HK-2 (cell line): Measurements from ENCODE around the gene RAMP1.

Source experiments
- DNase-seq: peaks from one replicate; pipeline ENCODE4 v3.0.0-alpha.2; 2018; ENCODE audit not compliant: unreplicated experiment

The RAMP1 gene

DNA sequence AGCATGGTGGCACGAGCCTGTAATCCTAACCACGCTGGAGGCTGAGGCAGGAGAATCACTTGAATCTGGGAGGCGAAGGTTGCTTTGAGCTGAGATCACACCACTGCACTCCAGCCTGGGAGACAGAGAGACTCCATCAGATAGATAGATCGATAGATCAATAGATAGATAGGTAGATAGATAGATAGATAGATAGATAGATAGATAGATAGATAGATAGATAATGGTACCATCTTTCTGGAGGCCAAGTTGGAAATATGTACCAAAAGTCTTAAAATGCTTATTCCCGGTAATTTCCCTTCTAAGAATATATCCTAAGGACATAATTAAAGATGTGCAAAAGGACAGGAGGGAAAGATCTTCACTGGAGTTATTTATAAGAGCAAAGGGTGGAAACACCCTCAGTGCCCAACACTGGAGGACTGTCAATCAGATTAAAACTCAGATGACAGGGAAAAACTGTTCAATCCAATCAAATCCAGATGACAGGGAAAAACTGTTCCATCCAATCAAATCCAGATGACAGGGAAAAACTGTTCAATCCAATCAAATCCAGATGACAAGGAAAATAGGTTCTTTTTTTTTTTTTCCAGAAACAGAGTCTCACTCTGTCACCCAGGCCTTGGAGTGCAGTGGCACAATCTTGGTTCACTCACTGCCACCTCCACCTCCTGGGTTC lies 58.4 kb downstream of the RAMP1 start:
- no peak for DNase-seq

- DNase-seq: no peak
Measured at GRCh38 chr2:237919593-237919992, 60.2 kb downstream of the RAMP1 start.

DNA sequence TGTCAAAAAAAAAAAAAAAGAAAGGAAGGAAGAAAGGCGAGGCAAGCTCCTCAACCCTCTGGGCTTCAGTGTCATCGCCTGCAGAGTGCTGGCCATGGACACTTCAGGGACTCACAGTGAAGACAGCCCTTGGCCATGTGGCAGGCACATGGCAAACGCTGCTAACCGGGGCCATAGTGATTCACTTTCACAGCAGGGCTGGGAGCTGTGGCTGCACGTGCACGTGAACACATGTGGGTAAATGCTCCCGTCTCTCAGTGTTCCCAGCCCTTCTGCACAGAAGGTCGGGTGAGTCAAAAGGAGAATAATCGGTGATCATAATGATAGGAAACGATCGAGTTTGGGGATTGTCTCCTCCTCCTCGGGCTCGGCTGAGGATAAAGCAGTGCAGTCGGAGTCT lies 61.2 kb downstream of the RAMP1 start:
- DNase-seq: no peak

DNA sequence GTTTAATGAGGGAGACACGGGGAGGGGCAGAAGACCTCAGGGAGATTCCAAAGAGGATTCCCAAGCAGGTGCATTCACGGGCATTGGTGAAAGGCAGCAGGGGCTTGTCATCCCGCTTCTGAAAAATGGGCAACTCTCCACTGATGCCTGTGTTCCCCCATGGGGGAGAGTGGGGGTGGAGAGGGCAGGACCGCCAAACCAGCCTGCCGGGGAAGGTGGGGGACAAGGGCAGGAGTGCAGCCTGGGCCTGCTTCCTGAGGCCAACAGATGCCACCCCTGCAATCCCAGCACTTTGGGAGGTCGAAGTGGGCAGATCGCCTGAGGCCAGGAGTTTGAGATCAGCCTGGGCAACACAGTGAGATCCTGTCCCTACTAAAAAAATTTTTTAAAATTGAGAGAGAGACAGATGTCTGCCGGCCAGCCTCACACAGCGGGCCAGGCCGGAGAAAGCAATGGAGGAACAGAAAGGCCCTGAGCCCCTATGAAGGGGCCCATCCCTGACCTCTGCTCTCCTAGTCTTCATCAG lies 62.6 kb downstream of the RAMP1 start:
- DNase-seq: no peak

DNA sequence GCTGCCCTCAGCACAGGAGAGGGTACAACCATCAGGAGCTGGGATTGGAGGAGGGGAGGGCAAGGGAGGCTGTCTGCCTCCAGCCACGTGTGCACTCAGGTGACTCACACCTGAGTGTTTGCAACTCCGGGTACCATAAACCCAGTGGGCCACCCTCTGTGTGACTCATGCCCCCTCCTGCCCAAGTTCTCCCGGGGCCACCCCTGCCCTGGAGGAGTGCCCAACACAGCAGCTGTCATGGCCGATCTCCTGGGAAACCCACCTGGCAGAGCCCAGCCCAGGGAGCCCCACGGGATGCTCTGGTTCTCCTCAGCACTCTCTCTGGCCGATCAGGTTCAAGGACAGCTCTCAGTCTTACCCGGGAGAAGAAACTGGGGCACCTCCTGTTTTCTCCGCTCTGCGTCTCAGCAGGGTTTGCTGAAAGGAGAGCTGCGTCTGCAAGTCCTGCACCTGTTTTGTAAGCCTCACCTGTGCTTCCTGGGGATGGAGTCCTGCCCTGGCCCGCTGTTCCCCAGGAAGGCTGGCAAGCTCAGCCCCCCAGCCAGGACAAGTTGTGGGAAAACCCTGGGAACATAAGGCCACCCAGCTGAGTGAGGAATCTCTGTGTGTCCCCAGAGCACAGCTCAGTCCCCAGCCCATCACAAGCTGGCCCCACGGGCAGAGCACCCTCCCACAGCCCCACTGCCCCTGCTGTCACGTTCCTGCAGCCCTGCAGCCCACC lies 63.4 kb downstream of the RAMP1 start:
- peak; percentile 28 for DNase-seq

- peak; percentile 48 for DNase-seq
Measured at GRCh38 chr2:237923481-237924163, 64.2 kb downstream of the RAMP1 start.

DNA sequence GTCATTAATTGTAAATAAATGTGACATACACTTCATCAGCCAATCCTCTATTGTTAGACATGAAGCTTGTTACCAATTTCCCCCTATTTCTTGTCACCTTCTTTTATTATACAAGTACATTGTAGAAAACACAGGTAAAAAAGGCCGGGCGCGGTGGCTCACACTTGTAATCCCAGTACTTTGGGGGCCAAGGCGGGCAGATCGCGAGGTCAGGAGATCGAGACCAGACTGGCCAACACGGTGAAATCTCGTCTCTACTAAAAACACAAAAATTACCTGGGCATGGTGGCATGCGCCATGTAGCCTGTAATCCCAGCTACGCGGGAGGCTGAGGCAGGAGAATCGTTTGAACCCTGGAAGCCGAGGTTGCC lies 64.7 kb downstream of the RAMP1 start:
- no peak for DNase-seq

DNA sequence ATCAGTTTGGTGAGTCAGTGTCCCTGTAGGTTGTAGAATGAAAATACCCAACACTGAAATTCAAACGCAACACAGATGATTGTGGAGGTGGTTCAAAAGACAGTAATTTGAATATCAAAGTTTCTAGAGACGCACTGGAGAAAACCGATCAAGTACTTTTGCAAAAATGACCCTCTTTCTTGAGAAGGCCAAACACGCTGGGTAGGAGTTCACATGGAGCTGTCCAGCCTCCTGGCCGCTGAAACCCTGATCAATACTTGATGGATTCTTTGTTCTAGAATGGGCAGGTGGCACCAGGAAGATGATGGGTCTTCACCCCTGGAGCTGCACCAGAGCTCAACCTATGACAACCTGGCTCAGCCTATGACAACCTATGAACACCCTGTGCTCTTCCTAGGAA lies 67.7 kb downstream of the RAMP1 start:
- no peak for DNase-seq

DNA sequence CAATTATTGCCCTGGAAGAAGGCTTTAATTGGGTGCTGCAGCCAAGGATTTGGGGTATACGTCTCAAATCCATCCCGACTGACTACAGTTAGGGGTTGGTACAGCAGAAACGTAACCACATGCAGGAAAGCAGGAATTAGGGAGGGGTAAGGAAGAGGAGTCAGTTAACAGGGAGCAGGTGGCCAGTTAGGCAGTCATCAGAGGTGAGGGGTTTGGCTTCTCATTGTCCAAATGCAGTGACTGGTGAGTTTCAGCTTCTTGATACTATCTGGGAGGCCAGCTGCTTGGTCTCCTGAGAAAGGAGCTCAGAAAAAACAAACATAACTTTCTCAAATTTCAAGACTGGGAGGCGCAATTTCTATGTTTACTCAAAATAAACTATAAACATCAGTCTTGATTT lies 68.6 kb downstream of the RAMP1 start:
- DNase-seq: no peak

DNA sequence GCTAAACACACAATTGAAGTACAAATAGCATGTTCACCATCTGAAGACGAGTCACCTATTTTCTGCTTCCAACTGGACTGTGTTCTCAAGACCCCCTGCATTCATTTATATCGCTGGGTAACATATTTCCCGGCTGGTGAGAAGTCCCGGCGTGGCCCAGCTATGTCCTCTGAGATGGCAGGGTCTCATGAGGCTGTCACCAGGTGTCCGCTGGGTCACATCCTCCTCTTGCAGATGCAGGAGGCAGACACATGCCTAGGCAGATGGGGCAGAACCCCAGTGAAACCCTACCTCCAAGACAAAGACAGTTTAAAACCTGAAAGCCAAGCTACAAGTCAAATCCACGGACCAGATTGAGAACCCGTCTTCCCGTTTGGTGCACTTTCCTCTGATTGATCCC lies 70.6 kb downstream of the RAMP1 start:
- DNase-seq: no peak

DNA sequence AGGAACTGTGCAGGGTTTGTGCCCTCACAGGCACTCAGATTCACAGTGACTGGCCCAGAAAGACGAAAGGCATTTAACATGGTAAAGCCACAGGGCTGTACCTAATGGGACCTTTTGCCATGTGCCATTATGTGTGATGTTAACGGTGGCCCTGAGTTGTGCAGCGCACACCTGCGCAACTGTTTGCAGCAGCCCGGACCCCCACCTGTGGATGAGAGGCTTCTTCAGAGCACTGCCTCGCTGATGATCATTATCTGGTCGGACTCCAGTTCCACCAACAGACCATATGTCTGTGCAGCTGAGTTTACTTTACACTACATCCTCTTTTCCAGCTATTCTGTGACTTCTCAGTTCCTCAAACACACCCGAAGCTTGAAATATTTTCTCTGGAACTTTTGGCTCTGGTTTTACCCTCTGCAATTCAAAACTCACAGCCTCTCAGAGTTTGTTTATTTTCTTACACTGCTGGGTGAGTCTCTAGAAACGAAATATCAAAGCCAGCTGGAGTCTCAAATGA lies 71.8 kb downstream of the RAMP1 start:
- DNase-seq: no peak

DNA sequence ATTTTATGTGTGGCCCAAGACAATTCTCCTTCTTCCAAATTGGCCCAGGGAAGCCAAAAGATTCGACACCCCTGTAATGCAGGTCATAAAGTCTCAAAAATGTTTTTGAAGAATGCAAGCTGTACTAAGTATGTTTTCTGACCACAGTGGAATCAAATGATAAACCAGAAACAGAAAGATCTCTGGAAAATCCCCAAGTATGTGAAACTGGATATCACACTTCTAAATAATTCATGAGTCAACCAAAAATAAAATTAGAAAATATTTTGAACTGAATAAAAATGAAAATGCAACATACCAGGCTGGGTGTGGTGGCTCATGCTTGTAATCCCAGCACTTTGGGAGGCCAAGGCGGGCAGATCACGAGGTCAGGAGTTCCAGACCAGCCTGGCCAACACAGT lies 73.3 kb downstream of the RAMP1 start:
- DNase-seq: no peak

DNA sequence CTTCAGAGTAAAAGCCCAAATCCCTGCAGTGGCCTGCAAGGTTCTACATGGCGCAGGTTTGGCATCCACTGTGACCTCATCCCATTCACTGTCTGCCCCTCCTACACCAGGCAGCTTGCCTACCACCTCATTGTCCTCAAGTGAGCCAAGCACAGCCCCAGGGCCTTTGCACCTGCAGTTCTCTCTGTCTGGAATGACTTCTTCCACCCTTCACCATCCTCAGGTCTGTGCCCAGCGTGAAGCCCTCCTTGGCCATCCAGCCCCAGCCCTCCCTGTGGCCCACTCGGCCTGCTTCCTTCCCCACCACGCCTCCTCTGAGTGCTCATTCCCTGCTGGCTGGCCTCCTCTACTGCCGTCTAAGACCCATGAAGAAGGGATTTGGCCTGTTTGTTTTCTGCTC lies 74.8 kb downstream of the RAMP1 start:
- no peak for DNase-seq

- no peak for DNase-seq
Measured at GRCh38 chr2:237935740-237936452, 76.5 kb downstream of the RAMP1 start.

DNA sequence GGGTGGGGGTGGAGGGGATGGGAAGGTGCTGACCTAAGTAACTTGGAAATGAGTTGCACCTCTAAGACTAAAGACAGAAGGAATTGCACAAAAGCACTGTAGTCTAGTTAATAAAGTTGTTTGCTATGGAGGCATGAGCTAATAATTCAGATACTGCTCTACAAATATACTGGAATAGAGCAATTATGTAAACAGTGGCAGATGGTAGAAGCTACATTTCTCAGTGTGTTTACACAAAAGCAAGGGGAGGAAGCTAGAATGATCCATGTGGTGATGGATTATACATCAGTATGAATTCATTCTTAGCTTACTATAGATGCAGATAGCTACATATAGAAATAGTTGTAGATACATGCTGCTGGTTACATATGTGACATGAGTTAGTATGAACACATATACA lies 79.8 kb downstream of the RAMP1 start:
- no peak for DNase-seq

GRCh38 chr2:237940828-237941227 lies 81.4 kb downstream of the RAMP1 start:
- DNase-seq: no peak

DNA sequence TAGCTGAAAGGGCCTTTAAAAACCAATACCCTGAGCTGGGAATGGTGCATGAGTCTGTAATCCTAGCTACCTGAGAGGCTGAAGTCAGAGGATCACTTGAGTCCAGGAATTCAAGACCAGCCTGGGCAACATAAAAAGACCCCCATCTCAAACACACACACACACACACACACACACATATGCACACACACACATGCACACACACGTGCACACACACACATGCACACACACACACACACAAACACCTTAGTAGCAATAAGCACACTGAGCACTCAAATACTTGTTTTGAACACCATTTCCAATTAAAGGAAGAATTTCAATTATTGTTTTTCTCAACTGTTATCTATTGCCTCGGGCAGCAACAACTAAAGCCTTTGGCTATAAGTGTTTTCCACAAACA lies 81.8 kb downstream of the RAMP1 start:
- no peak for DNase-seq

GRCh38 chr2:237942513-237942899 lies 83.1 kb downstream of the RAMP1 start:
- DNase-seq: no peak

DNA sequence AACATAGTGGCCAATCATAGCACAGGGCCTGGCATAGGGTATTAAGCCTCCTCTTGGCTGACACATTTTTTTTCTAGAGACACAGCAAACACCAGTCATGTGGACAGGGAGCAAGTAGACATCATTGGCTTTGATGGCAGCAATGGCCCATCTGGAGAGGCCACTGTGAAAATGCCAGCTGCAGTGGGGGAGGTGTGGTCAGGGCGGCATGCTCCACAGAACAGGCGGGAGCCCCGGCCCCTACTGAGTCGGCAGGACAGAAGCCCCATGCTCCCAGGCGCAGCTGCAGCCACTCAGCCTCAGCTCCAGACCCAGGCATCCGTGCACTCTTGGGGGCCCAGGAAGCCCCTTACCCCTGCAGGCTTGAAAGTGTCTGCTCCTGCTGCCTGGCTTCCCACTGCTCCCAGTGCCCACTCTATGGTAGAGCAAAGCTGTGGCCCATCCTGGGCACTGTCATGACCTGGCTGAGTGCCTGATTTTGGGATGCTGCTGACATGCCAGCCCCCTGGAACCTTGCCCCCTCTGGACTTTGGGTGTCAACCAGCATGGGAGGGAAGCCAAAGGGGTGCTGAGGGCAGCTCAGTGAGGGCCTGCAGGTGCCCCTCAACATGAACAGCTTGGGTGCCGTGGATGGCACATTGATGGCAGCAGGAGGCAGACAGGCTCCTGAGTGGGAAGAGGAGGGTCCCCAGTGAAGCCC lies 84.1 kb downstream of the RAMP1 start:
- no peak for DNase-seq

DNA sequence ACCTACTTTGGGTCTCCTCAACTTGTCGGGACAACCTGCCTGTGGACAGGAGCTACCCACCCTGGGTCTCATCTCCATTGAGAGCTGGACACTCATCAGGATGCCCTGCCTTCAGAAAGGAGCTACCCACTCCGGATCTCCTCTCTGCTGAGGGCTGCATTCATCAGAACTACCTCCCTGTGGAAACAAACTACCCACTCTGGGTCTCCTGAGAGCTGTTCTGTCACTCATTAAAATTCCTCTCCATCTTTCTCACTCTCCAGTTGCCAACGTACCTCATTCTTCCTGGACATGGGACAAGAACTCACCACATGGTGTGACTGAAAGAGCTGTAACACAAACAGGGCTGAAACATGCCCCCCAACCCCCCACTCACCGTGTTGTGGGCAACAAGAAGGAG lies 84.9 kb downstream of the RAMP1 start:
- DNase-seq: no peak

DNA sequence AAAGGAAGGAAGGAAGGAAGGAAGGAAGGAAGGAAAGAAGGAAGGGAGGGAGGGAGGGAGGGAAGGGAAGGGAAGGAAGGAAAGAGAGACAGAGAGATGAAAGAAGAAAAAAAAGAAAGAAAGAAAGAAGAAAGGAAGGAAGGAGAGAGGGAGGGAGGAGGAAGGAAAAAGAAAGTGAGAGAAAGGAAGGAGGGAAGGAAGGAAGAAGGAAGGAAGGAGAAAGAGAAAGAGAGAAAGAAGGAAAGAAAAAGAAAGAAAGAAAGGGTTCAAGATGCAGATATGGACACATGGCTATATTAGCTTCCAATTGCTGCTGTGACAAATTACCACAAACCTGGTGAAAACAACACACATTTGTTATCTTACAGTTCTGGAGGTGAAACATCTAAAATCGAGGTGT lies 87.0 kb downstream of the RAMP1 start:
- DNase-seq: no peak
